Upper lobe of left lung (tissue), 4 donors: Measurements from ENCODE around the gene PNPT1.

Experiments used
- CTCF ChIP-seq, 6 experiments: fragments of 450-650 bp in 4 of 6; fragments of 200-600 bp in 2 of 6; sonication (generic) in 2 of 6; IDR thresholded peaks; one replicate each; pipeline ENCODE4 v1.5.1; 2016 to 2019; ENCODE audit warnings: antibody characterized with exemption in 6 of 6
- EP300 ChIP-seq, 4 donors: sonication (generic); formaldehyde crosslinking; IDR thresholded peaks; one replicate each; pipeline ENCODE4 v1.5.1; 2017; ENCODE audit warnings: antibody characterized with exemption in 4 of 4, control low read depth in 2 of 4
- POLR2A ChIP-seq, 4 donors: fragments of 450-650 bp; IDR thresholded peaks; one replicate each; pipeline ENCODE4 v1.5.1; 2016 to 2017; ENCODE audit warnings: antibody characterized with exemption in 4 of 4, mild to moderate bottlenecking in 2 of 4
- POLR2AphosphoS5 ChIP-seq, 2 donors: sonication (generic); formaldehyde crosslinking; IDR thresholded peaks; one replicate each; pipeline ENCODE4 v1.5.1; 2017; ENCODE audit warnings: antibody characterized with exemption in 2 of 2

GRCh38 chr2:55585451-55586080, 108.1 kb downstream of the PNPT1 start:
- TF ChIP-seq CTCF (IDR thresholded peaks at IDR 0.05) = no peak
- TF ChIP-seq POLR2A (IDR thresholded peaks at IDR 0.05) = no peak
- no peak for TF ChIP-seq POLR2AphosphoS5 (IDR thresholded peaks at IDR 0.05)
- TF ChIP-seq EP300 (IDR thresholded peaks at IDR 0.05) = no peak
